COLO829 (cell line): ENCODE data around the gene TNFRSF18.
"Not testable (repeated sequence)": the region's sequence is repeated elsewhere in the genome, so short reads cannot be mapped to it uniquely, and the experiment has no call there.

ENCODE experiments used
- DNase-seq: peaks from one replicate; pipeline ENCODE4 v3.0.0; 2012; ENCODE audit warnings: low spot score

The TNFRSF18 gene

GRCh38 chr1:1199141-1199960 is 7.0 kb downstream of the TNFRSF18 start:
- DNase-seq: no peak

- DNase-seq: no peak
These were observed 7.8 kb downstream of the TNFRSF18 start for GRCh38 chr1:1198423-1199140.

GRCh38 chr1:1197551-1198422 is 8.6 kb downstream of the TNFRSF18 start:
- DNase-seq: no peak

- DNase-seq: no peak
These were observed 9.2 kb downstream of the TNFRSF18 start for GRCh38 chr1:1197188-1197500.

DNA sequence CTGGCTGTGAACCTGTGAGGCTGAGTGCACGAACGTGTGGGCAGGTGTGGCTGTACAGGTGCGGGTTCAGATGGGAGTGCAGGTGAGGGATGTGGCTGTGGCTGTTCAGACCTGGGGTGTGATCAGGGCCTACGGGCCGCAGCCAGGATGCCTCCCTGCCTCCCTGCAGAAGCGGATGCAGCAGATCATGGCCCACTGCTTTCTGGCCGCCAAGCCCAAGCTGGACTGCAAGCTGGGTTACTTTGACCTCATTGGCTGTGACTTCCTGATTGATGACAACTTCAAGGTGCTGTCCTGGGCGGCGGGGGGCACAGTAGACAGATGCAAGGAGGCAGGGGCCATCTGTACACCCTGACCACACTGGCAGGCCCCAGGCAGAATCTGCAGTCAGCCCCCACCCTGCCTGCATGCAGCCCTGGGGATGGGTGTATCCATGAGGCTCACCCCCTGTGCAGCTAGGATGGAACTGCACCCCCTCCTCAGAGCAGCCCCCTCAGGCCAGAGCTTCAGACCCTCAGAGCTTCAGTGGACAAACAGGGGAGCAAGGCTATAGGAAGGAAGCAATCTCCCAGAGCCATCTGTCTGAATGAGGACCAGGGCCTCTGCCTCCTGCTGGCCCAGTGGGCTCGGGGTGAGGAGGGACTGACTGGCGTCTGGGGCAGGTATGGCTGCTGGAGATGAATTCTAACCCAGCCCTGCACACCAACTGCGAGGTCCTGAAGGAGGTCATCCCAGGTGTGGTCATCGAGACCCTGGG is 9.8 kb downstream of the TNFRSF18 start:
- DNase-seq: no peak

GRCh38 chr1:1195726-1196125 is 10.7 kb downstream of the TNFRSF18 start:
- not testable (repeated sequence) for DNase-seq

DNA sequence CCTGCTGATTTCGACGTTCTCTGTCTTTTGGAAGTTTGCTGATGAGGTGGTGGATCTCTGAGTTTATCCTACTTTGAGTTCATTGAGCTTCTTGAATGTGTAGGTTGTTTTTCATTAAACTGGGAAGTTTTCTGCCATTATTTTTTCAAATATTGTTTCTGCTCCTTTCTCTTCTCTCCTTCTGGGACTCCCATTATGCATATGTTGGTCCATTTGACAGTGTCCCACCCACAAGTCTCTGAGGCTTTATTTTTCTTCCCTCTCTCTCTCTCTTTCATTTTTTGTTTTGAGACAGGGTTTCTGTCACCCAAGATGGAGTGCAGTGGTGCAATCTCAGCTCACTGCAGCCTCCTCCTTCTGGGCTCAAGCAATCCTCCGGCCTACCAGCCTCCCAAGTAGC is 11.7 kb downstream of the TNFRSF18 start:
- no peak for DNase-seq

- DNase-seq: no peak
These were observed 14.7 kb downstream of the TNFRSF18 start for GRCh38 chr1:1191734-1192133.

DNA sequence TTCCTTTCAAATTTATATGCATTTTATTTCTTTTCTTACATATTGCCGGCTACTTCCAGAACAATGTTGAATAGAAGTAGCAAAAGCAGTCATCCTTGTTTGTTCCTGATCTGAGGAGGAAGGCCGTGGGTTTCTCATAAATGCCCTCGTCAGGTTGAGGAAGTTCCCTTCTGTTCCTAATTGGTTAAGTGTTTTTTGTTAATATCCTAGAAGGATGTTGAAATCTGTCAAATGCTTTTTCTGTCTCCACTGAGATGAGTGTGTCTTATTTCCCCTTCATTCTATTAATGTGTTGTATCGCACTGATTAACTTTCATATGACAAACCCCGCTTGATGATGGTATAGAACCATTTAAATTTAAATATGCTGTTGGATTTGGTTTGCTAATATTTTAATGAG is 17.3 kb downstream of the TNFRSF18 start:
- DNase-seq: no peak

- no peak for DNase-seq
These were observed 18.5 kb downstream of the TNFRSF18 start for GRCh38 chr1:1187938-1188337.

GRCh38 chr1:1185101-1185765 is 21.2 kb downstream of the TNFRSF18 start:
- no peak for DNase-seq

DNA sequence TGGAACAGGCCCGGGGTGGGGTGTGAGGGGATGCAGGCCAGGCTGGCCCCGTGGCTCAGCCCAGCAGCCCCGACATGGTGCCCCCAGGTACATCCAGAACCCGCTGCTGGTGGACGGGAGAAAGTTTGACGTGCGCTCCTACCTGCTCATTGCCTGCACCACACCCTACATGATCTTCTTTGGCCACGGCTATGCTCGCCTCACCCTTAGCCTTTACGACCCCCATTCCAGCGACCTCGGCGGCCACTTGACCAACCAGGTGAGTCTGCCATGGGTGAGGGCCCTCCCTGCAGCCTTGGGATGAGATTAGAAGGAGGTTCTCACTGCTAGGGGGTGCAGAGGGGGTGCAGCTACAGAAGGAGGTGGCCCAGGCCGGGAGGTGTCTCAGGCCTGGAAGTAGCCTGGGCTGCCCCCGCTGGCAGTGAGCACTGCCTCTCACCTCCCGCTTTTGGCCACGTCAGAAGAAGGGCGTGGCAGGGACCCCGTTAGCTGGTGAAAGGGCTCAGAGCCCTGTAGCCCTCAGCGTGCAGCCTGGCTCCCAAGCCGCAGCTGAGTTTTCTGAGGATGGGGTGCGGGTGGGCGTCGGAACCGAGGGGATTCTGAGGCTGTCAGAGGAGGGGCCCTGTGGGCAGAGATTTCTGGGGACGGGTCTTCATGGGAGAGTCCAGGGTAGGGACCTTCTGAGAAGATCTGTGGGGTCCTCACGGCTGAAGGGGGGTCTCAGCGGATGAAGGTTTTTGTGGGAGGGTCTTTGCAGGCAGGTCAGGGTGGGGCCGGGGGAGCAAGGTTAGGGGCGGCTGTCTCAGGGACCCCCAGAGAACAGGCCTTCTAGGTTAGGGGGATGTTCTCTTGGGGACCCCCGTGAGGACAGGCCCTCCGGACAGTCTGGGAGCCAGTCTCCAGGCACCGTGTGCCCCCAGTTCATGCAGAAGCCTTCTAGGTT is 22.3 kb downstream of the TNFRSF18 start:
- no peak for DNase-seq

DNA sequence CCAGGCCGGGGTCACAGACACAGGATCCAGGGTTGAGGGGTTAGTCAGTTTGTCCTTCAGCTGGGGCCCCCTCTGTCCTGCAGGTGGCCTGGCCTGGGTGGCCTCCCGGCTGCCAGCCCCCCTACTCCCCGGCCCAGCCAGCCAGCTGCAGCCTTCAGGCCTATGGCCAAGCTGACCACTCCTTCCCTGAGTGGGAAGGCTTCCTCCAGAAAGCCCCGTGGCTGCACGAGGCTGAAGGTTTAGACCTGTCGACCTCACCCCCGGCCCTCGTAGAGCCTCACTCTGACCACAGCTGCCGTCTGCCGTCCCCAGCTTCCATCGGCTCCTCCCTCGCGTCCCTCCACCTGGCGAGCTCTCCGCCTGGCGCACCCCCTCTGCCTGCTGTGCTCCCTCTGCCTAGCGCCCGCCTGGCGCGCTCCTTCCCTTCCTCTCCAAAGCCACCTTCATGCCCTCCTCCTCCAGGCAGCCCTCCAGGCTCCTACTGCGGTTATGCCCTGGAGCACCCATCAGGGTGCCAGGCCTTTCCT is 23.1 kb downstream of the TNFRSF18 start:
- DNase-seq: no peak

DNA sequence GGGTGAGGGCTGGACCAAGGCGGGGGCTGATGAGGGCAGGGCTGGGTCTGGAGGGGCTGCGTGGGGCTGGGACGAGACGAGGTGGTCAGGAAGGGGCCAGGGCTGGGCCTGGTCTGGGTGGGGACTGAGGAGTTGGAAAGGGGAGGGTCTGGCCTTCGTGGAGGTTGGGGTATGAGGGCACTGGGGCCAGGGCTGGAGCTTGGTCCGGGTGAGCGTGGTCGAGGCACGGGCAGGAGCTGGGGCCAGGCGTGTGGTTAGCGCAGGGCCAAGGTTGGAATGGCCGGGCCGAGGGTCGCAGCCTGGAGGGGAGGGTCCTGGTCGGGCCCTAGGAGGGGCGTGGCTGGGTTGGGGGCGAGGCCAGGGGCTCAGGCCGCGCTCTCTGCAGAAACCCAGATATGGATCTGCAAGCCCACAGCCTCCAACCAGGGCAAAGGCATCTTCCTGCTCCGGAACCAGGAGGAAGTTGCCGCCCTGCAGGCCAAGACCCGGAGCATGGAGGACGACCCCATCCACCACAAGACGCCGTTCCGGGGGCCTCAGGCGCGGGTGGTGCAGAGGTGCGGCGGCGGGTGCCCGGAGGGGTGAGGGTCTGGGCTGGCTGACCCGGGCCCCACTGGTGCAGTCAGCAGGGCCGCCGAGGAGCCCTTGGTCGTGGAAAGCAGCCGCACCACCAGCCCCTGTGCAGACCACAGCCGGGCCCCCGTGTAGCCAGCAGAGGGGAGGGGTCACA is 23.7 kb downstream of the TNFRSF18 start:
- DNase-seq: no peak

DNA sequence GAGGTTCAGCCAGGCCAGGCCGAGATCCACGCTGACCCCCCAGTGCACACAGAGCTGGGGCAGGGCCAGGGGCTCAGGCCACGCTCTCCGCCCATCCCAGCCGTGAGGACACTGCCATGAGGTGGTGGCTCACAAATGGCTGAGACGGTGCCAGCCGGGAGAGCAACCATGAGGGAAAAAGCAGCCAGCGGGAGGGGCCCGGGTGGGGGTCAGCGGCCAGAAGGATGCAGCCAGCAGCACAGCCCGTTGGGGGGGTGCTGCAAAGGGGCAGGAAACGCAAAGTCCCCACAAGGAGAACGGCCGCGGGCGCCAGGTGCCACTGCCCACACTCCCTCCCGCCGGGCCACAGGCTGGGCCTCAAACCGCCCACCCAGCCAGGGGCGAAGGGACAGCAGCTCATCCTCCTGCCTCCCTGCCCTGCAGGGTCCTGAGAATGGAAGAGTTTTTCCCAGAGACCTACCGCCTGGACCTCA is 24.4 kb downstream of the TNFRSF18 start:
- DNase-seq: no peak

- DNase-seq: no peak
These were observed 25.1 kb downstream of the TNFRSF18 start for GRCh38 chr1:1181129-1181937.

DNA sequence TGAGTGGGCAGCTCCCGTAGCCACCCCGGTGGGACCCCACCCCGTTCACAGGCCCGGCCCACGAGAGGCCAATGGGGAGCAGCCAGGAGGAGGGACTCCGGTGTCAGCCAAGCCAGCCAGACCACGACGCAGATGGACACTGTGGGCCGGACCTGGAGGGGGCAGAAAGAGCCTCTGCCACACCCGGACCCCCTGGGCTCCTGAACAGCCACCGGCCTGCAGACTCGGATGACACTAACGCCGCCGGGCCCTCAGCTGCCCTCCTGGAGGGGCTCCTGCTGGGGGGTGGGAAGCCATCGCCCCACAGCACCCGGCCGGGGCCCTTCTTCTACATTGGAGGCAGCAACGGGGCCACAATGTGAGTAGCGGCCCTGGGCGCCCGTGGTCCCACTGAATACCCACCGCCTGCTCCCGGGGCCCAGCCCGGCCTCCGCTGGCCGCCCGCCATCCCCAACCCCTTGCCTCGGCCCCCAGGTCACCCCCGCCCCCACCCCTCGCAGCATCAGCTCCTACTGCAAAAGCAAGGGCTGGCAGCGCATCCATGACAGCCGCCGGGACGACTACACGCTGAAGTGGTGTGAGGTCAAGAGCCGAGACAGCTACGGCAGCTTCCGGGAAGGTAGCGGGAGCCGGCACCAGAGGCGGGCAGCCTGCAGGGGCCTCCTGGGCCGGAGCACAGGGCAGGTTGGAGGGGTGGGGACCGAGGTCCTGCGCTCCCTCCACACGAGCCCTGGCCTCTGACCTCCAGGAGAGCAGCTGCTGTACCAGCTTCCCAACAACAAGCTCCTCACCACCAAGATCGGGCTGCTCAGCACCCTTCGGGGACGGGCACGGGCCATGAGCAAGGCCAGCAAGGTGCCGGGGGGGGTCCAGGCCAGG is 26.2 kb downstream of the TNFRSF18 start:
- no peak for DNase-seq
